ENCODE results near the gene ZNF837.

Gene ZNF837

DNA sequence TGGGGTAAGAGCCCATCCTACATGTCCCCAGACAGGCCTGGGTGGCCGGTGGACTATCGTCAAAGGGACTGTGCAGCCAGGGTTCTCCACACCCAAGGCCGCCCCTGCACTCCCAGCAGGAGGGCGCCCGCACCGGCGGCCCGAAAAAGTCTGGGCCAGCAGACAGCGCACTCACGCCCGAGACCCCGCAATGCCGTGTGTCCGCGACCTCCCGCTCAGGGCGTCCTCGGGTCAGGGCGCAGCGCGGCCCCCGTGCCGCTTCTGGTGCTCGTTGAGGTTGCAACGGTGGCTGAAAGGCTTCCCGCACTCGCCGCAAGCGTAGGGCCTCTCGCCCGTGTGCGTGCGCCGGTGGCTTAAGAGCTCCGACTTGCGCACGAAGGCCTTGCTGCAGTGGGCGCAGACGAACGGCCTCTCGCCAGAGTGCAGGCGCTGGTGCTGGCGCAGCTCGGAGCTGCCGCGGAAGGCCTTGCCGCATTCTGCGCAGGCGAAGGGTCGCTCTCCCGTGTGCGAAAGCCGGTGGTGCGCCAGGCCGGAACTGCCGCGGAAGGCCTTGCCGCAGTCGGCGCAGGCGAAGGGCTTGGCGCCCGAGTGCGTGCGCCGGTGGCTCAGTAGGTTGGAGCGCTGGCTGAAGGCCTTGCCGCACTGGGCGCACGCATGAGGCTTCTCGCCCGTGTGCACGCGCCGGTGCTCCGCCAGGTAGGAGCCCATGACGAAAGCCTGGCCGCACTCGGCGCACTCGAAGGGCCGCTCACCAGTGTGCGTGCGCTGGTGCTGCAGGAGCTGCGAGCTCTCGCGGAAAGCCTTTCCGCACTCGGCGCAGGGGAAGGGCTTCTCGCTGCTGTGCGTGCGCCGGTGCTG, 24.7 kb downstream of the ZNF837 start:
- Histone ChIP-seq H3K9ac (ENCODE audit: insufficient read length) (no peak overlapping the region), H3K9me3 (ENCODE audit: low read depth, low read length) (no peaks in the 10 kb centered on the region), H3K27ac (no peak overlapping the region), H3K36me3 (ENCODE audit: insufficient read depth, low read length) (no peaks in the 10 kb centered on the region), H3K4me3 (no peak overlapping the region)
- no peak for DNase-seq (ENCODE audit: low read depth, low spot score)
- TF ChIP-seq EZH2 (IDR thresholded peaks at IDR 0.05) (no peak), FOXP2 (optimal IDR thresholded peaks at IDR 0.05; ENCODE audit: control extremely low read depth, extremely low read length, insufficient read depth) (no peak), POLR2AphosphoS5 (IDR thresholded peaks at IDR 0.05; ENCODE audit: borderline replicate concordance, low read depth, low read length) (no peak)

DNA sequence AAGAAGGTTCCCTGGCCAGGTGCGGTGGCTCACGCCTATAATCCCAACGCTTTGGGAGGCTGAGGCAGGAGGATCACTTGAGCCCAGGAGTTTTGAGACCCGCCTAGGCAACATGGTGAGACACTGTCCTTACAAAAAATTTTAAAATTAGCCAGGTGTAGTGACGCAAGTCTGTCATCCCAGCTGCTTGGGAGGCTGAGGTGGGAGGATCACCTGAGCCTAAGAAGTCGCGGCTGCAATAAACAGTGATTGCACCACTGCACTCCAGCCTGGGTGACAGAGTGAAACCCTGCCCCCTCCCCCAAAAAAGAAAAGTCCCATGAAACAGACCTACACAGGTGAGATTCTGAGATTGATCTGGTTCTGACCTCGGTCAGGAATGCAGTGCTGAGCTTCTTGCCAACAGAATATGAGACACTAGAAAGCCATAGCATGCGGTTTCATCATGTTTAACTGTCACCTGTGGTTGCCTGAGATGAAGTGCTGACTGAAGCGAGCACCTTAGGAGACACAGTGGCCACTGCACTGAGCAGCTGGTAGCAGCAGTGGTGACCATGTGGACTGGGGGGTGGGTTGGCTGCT, 25.5 kb downstream of the ZNF837 start:
- Histone ChIP-seq H3K9me3 (ENCODE audit: low read depth, low read length) (no peaks in the 10 kb centered on the region), H3K9ac (ENCODE audit: insufficient read length) (no peak overlapping the region), H3K4me3 (no peak overlapping the region)

GRCh38 chr19:58354478-58355030, 26.3 kb downstream of the ZNF837 start:
- Histone ChIP-seq H3K9me3 (ENCODE audit: low read depth, low read length) (no peaks in the 10 kb centered on the region), H3K9ac (ENCODE audit: insufficient read length) (no peak overlapping the region), H3K36me3 (ENCODE audit: insufficient read depth, low read length) (no peaks in the 10 kb centered on the region), H3K4me3 (no peak overlapping the region), H3K27ac (no peak overlapping the region)
- no peak for TF ChIP-seq POLR2AphosphoS5 (IDR thresholded peaks at IDR 0.05; ENCODE audit: borderline replicate concordance, low read depth, low read length)
- no peak for TF ChIP-seq FOXP2 (optimal IDR thresholded peaks at IDR 0.05; ENCODE audit: control extremely low read depth, extremely low read length, insufficient read depth)
- TF ChIP-seq EZH2 (IDR thresholded peaks at IDR 0.05), result no peak
- DNase-seq (ENCODE audit: low read depth, low spot score), result no peak

More for the DNA sequence above, 25.5 kb downstream of the ZNF837 start:
- TF ChIP-seq EZH2 (IDR thresholded peaks at IDR 0.05) (no peak), FOXP2 (optimal IDR thresholded peaks at IDR 0.05; ENCODE audit: control extremely low read depth, extremely low read length, insufficient read depth) (no peak), POLR2AphosphoS5 (IDR thresholded peaks at IDR 0.05; ENCODE audit: borderline replicate concordance, low read depth, low read length) (no peak)
- H3K27ac ChIP-seq, result no peak overlapping the region
- DNase-seq (ENCODE audit: low read depth, low spot score), result no peak
- no peaks in the 10 kb centered on the region for H3K36me3 ChIP-seq (ENCODE audit: insufficient read depth, low read length)

- Histone ChIP-seq H3K36me3 (ENCODE audit: insufficient read depth, low read length) (no peaks in the 10 kb centered on the region), H3K9ac (ENCODE audit: insufficient read length) (no peak overlapping the region), H3K4me3 (no peak overlapping the region), H3K27ac (no peak overlapping the region), H3K9me3 (ENCODE audit: low read depth, low read length) (no peaks in the 10 kb centered on the region)
- TF ChIP-seq EZH2 (IDR thresholded peaks at IDR 0.05) (no peak), POLR2AphosphoS5 (IDR thresholded peaks at IDR 0.05; ENCODE audit: borderline replicate concordance, low read depth, low read length) (no peak), FOXP2 (optimal IDR thresholded peaks at IDR 0.05; ENCODE audit: control extremely low read depth, extremely low read length, insufficient read depth) (no peak)
- no peak for DNase-seq (ENCODE audit: low read depth, low spot score)
Measured at GRCh38 chr19:58353717-58354477, 26.9 kb downstream of the ZNF837 start.

DNA sequence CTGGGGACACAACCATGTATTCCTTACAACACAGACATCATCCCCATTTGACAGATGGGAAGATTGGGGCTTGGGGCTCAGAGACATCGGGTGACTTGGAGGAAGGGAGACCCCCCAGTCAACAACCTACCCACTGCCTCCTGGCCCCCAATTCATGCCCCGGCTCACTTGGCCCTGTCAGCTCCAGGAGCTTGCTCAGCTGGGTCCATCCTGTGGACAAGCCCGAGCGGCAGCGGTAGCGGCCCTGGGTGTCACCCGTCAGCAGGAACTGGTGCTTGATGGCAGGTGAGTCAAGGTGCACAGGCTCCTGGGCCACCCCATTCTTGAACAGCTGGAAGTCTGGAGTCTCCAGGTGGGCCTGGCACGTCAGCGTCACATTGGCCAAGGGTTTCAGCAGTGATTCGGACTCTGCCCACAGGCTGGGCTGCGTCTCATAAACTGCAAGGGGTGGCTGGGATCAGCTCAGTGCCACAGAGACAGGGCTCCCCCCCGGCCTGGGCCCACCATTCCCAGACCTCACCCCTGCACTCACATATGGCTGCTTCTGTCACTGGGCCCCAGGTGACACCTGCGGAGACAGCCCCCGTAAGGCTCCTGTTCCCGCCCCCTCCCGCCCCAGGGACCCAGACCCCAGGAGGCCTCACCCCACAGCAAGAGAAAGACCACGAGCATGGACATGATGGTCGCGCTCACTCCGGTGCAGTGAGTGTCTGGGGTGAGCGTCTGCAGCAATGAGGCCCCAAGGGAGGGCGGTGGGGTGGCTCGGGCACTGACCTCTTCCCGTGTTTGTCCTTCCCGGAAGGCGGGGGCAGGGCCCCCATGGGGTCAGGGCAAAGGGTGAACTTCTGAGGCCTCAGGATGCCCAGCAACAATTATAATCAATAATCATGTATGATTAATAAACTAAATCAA, 27.8 kb downstream of the ZNF837 start, which contains the start of gene A1BG:
TSS of gene A1BG (minus strand) at position 733 of the 912 bp plus-strand sequence. CDS start at position 678, 55 bp downstream.
- Histone ChIP-seq H3K9ac (ENCODE audit: insufficient read length) (no peak within 1 kb of the TSS), H3K36me3 (ENCODE audit: insufficient read depth, low read length) (no peaks in the 10 kb centered on the region), H3K9me3 (ENCODE audit: low read depth, low read length) (no peaks in the 10 kb centered on the region), H3K27ac (no peak within 1 kb of the TSS), H3K4me3 (no peak within 1 kb of the TSS)
- TF ChIP-seq POLR2AphosphoS5 (IDR thresholded peaks at IDR 0.05; ENCODE audit: borderline replicate concordance, low read depth, low read length) (no peak), EZH2 (IDR thresholded peaks at IDR 0.05) (no peak), FOXP2 (optimal IDR thresholded peaks at IDR 0.05; ENCODE audit: control extremely low read depth, extremely low read length, insufficient read depth) (no peak)
- no peak for DNase-seq (ENCODE audit: low read depth, low spot score)

DNA sequence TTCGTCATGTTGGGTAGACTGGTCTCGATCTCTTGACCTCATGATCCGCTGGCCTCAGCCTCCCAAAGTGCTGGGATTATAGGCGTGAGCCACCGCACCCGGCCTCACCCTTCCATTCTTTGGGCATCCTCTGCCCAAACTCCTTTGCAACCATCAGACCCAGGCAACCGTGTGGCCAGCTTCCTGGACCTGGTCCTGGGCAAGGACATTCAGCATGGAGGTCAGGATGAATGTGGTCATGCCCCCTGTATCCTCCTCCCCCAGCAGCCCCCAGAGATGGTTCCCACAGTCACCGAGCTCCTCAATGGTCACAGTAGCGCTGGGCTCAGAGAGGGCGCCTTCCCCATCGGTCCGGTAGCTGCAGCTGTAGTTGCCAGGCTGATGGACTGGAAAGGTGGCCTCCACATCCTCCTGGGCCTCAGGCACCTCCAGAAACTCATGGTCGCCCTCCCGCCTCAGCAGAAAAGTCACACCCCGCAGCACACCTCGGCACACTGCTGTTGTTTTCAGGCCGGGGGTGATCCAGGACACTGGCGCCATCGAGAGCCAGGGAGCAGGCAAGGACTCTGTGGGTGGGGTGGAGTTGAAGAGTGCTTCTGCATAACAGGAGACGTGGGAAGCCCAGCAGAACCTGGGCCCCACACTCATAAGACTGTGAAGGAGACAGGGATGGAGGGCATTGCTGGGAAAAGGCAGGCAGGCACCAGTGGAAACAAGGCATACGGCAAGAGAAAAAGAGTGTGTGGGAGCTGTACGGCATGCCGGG, 28.7 kb downstream of the ZNF837 start:
- Histone ChIP-seq H3K9me3 (ENCODE audit: low read depth, low read length) (no peaks in the 10 kb centered on the region), H3K4me3 (no peak overlapping the region), H3K9ac (ENCODE audit: insufficient read length) (no peak overlapping the region), H3K27ac (no peak overlapping the region), H3K36me3 (ENCODE audit: insufficient read depth, low read length) (no peaks in the 10 kb centered on the region)
- DNase-seq (ENCODE audit: low read depth, low spot score), result no peak
- TF ChIP-seq FOXP2 (optimal IDR thresholded peaks at IDR 0.05; ENCODE audit: control extremely low read depth, extremely low read length, insufficient read depth), result no peak
- no peak for TF ChIP-seq POLR2AphosphoS5 (IDR thresholded peaks at IDR 0.05; ENCODE audit: borderline replicate concordance, low read depth, low read length)
- TF ChIP-seq EZH2 (IDR thresholded peaks at IDR 0.05), result no peak

DNA sequence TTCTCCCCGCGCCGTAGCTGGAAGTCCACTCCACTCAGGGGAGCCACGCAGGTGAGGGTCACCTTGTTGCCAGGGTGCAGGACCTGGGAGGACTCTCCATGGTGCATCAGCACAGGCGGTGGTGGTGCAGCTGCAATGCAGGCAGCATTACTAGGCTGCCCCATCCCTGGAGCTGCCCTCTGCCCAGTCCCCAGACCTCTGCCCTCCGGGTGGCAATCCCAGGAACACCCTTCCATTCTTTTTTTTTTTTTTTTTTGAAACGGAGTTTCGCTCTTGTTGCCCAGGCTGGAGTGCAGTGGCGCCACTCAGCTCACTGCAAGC, 29.3 kb downstream of the ZNF837 start:
- H3K9me3 ChIP-seq (ENCODE audit: low read depth, low read length), result no peaks in the 10 kb centered on the region
- no peak for DNase-seq (ENCODE audit: low read depth, low spot score)
- H3K36me3 ChIP-seq (ENCODE audit: insufficient read depth, low read length), result no peaks in the 10 kb centered on the region
- H3K27ac ChIP-seq, result no peak overlapping the region
- no peak overlapping the region for H3K4me3 ChIP-seq
- no peak overlapping the region for H3K9ac ChIP-seq (ENCODE audit: insufficient read length)
- TF ChIP-seq FOXP2 (optimal IDR thresholded peaks at IDR 0.05; ENCODE audit: control extremely low read depth, extremely low read length, insufficient read depth) (no peak), POLR2AphosphoS5 (IDR thresholded peaks at IDR 0.05; ENCODE audit: borderline replicate concordance, low read depth, low read length) (no peak), EZH2 (IDR thresholded peaks at IDR 0.05) (no peak)

Measured in SK-N-MC (cell line).